Esophagus squamous epithelium (tissue), 4 donors: ENCODE measurements around the gene KIF2C.

Source experiments
- POLR2A ChIP-seq, 4 donors: fragments of 450-650 bp; IDR thresholded peaks; one replicate each; pipeline ENCODE4 v1.6.1; 2017; ENCODE audit warnings: antibody characterized with exemption in 4 of 4, mild to moderate bottlenecking in 4 of 4, moderate library complexity in 3 of 4
- TF ChIP-seq, protein P1 (sequence below), 6 experiments: fragments of 450-650 bp in 4 of 6; fragments of 200-600 bp in 2 of 6; sonication (generic) in 2 of 6; IDR thresholded peaks; one replicate each; pipeline ENCODE4 v1.5.1; 2016 to 2019; ENCODE audit warnings: antibody characterized with exemption in 6 of 6, mild to moderate bottlenecking in 4 of 6, moderate library complexity in 4 of 6

- TF ChIP-seq, protein P1, sequence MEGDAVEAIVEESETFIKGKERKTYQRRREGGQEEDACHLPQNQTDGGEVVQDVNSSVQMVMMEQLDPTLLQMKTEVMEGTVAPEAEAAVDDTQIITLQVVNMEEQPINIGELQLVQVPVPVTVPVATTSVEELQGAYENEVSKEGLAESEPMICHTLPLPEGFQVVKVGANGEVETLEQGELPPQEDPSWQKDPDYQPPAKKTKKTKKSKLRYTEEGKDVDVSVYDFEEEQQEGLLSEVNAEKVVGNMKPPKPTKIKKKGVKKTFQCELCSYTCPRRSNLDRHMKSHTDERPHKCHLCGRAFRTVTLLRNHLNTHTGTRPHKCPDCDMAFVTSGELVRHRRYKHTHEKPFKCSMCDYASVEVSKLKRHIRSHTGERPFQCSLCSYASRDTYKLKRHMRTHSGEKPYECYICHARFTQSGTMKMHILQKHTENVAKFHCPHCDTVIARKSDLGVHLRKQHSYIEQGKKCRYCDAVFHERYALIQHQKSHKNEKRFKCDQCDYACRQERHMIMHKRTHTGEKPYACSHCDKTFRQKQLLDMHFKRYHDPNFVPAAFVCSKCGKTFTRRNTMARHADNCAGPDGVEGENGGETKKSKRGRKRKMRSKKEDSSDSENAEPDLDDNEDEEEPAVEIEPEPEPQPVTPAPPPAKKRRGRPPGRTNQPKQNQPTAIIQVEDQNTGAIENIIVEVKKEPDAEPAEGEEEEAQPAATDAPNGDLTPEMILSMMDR (IDR thresholded peaks at IDR 0.05): no peak
- TF ChIP-seq POLR2A (IDR thresholded peaks at IDR 0.05): no peak
These were observed 47.3 kb downstream of the KIF2C start for GRCh38 chr1:44786841-44787426.
